Stimulated activated CD4-positive, alpha-beta T cell treated with anti-CD3 and anti-CD28 coated beads, Interleukin-4, amount 100 ng/mL, for 24 hours (primary cell): ENCODE data around the gene TBCC.
A peak's percentile ranks its signal among the peaks of the same experiment; 100 is the strongest.
"Not testable (repeated sequence)": the region's sequence is repeated elsewhere in the genome, so short reads cannot be mapped to it uniquely, and the experiment has no call there.

Experiments
- DNase-seq: peaks from one replicate; pipeline ENCODE4 v3.0.0-alpha.2; 2020

Gene TBCC

DNA sequence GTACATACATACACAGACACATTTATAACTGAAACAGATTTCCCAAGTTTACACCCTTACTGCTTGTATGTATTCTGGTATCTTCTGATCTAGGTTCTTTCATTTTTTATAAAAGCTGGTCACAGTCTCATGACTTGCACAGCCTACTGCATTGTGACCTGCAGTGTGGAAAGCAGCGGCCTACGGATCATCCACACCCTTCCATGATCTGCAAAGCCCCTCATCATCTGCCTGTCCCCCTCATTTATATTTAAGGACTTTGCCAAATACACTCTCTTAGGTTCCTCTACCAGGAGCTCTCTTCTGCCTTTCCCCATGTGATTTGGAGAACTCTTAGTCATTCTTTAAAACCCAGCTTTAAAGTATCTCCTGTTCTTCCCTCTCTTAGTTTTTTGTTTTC lies 23.9 kb upstream of the TBCC start:
- DNase-seq, result no peak

DNA sequence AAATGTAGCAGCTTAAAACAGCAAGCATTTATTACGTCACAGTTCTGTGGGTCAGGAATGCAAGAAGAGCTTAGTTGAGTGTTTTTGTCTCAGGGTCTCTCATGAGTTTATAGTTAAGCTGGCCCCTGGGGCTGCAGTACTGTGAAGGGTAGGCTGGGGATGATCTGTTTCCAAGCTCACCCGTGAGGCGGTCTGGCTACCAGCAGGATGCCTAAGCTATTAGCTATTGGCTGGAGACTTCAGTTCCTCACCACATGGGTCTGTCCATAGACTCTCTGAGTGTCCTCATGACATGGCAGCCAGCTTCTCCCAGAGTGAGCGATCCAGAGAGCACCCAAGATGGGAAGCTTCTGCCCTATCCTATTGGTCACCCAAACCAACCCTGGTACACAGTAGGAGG lies 23.1 kb upstream of the TBCC start:
- no peak for DNase-seq

DNA sequence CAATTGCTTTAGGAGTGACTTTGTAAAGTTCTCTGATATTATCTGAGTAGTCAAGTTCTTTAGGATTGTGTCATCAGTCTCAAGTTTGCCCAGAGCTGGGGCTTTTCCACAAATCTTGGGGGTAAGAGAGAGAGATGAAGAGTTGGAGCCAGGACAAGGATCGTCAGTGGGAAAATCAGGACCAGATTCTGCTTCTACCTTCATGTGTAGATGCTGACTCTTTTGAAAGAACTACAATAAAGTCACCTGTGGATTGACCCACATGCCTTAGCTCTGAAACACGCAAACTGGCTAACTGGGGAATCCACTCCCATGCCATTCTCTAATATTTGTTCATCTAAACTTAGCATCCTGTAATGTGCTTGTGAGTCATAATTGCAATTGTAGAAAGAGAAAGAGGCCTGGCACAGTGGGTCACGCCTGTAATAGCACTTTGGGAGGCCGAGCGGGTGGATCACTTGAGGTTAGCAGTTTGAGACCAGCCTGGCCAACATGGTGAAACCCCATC lies 20.3 kb upstream of the TBCC start:
- no peak for DNase-seq

DNA sequence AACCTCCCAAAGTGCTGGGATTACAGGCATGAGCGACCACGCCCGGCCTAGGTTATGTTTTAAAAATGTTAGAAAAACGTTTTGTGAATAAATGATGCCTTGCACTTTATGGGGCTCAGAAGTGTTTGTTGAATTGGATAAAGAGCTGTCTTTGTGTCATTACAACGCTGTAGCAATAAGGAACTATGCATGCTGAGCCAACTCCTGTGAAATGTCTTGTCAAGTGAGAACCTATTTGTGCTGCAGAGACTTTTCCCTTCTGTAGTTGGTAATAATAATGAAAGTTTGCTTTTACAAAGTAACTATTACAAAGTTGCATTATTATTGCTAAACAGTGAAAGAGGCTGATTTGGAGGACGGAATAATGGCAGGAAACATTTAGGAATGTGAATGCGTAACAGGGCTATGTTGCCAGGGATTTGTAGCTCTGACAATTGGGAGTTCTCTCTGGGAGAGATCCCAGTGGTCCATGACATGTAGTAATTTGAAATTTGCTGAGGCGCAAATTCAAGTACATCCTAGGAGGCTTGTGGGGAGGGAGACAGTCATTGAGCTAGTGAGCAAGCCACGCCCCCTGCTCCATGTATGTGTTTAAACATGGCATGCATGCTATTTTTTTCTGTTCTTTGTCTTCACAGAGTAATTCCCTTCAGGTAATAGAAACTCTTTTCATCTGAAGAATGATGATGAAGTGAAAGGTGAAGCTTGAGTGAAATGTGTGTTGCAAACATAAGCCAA lies 19.2 kb upstream of the TBCC start:
- no peak for DNase-seq

DNA sequence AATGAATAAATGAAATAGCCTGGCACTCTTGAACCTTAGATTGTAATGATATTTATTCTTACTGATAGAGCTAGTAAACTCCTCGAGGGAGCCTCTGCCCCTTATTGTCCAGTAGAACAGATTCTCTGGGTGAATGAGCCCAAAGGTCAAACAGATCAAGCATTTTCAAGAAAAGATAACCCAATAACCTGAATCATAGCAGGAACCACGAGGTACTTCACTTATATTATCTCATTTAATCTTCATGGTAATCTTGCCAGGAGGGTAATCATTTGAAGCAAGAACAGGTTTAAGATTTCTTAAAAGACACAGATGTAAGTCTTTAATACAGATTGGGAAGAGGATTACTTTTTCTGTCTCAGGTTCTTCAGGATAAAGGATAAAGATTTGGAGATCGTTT lies 17.0 kb upstream of the TBCC start:
- DNase-seq, result no peak

DNA sequence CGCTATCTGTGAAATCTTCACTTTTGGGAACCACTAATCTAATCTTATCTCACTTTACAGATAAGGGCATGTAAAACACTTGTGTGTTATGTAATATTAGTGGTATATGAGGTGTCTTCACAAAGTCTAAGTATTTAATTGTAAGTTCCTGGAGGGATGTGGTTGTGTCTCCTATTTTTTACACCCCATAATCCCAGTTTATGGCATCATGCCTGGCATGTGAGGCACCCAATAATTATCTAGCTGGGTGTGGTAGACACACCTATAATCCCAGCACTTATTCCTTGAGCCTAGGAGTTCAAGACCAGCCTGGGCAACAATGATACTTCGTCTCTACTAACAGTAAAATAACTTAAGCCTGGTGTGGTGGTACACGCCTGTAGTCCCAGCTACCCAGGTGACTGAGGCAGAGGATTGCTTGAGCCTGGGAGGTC lies 16.5 kb upstream of the TBCC start:
- DNase-seq, result no peak

DNA sequence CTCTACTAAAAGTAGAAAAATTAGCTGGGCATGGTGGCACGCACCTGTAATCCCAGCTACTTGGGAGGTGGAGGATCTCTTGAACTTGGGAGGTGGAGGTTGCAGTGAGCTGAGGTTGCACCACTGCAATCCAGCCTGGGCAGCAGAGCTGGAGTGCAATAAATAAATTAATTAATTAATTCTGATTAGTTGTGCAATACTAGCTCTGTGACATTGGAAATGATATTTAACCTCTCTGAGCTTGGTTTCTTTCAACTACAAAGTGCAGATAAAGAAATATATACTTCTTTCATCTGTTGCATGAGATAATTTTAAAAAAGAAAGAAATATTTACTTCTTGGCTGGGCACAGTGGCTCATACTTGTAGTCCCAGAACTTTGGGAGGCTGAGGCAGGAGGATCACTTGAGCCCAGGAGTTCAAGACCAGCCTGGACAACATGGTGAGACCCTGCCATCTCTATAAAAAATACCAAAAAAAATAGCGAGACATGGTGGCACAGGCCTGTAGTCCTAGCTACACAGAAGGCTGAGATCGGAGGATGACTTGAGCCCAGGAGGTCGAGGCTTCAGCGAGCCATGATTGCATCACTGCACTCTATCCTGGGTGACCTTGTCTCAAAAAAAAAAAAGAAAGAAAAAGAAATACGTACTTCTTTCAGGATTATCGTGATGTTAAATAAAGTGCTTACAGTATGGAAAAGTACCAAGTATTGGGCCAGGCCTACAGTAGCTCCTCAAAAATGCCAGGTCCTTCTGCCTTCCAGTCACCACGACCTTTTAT lies 15.6 kb upstream of the TBCC start:
- DNase-seq, result no peak

DNA sequence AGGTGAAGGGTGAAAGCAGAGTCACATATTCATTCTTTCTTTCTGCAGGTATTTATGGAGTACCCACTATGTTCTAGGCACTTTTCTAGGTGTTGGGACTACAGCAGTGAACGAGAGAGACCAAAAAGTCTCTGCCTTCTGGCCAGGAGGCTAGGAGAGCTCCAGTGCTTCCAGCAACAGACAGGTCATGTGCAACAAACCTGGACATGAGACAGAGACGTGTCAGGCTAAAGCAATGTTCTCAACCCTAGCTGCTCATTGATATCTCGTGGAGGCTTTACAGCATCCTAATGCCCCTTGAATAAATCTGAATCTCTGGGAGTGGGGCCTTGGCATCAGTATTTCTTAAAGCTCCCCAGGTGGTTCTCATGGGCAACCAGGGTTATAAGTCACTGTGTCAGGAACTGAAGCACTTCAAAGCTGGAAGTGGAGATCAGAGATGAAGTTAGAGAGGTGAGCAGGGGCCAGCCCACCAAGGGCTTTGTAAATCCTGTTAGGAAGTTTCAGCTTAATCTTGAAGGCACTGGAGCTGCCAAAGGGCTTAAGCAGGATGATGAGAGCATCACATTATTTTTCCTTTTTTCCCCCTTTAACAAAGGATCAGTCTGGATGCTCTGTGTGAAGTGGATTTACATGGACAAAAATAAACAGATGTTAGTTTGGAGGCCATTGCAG lies 13.0 kb upstream of the TBCC start:
- DNase-seq, result no peak

DNA sequence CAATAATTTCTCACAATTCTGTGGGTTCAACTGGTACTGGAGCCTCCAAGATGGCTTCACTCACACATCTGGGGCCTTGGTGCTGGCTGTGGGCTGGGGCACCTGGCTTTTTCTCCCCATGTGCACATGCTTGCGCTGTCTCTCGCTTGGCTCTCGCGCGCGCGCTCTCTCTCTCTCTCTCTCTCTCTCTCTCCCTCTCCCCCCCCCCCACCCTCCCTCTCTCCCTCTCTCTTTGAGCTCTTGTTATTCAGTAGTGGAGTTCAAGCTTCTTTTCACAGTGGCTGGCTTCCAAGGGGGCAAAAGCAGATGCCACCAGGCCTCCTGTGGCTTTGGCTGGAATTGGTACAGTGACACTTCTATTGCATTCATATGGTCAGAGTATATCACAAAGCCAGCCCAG lies 10.8 kb upstream of the TBCC start:
- DNase-seq, result no peak

DNA sequence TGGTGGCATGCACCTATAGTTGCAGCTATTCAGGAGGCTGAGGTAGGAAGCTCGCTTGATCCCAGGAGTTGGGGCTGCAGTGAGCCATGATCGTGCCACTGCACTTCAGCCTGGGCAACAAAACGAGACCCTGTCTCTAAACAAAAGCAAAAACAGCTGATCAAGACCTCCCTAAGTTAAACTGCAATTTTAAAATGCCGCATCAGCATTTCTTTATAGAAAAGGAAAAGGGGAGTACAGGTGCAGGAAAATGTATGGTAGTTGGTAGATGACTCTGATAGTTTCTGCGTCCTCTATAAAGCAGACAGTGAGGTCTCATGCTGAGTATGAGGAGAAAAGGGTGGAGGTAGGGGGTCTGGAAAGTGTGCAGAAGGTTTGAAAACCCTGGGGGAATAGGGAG lies 8.9 kb upstream of the TBCC start:
- DNase-seq, result no peak

DNA sequence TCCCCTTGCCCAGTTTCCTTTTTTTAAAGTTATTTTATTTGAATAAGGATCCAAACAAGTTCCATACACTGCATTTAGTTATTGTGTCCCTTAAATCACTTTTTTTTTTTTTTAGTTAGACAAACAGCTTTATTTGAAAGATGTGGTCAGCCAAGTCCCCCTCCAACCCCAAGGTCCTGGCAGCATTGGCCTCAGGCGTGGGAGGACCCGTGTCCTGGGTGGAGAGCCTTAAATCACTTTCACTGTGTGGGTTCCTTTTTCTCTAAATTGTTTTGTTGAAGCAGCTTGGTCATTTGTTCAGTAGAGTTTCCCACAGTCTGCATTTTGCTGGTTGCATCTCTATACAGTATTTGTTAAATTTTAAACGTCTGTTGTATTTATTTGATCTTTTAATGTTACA lies 5.2 kb upstream of the TBCC start:
- DNase-seq, result no peak

DNA sequence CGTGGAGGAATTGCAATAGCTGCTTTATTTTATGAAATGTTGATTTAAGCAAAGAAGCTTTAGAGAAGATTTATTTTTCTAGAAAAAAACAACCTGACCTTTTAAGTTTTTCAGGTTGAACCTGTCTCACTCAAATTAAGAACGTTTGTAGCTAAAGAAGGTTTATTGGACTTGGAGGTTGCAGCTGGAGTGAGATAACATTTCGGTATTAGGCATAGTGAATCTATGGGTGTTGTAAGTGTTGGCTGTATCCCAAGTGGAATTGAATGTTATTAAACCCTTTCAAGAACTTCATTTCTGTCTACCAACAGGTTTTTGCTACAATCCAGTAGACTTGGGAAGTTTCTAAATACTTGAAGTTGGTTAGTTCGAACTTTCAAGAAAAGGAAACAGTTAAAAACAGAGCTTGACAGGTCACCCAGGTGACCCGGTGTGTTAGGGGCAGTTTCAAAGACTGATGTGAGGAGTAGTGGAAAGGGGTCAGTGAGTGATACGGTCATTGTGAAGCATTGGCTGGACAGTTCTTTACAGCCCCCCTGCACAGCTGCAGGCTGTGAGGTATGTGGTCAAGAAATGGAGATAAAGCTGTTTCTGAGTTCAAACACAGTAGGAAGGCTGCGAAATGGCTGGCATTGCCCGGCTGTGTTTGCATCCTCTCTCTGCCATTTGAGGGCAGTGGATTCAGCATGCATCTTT lies 2.4 kb upstream of the TBCC start:
- DNase-seq, result no peak

DNA sequence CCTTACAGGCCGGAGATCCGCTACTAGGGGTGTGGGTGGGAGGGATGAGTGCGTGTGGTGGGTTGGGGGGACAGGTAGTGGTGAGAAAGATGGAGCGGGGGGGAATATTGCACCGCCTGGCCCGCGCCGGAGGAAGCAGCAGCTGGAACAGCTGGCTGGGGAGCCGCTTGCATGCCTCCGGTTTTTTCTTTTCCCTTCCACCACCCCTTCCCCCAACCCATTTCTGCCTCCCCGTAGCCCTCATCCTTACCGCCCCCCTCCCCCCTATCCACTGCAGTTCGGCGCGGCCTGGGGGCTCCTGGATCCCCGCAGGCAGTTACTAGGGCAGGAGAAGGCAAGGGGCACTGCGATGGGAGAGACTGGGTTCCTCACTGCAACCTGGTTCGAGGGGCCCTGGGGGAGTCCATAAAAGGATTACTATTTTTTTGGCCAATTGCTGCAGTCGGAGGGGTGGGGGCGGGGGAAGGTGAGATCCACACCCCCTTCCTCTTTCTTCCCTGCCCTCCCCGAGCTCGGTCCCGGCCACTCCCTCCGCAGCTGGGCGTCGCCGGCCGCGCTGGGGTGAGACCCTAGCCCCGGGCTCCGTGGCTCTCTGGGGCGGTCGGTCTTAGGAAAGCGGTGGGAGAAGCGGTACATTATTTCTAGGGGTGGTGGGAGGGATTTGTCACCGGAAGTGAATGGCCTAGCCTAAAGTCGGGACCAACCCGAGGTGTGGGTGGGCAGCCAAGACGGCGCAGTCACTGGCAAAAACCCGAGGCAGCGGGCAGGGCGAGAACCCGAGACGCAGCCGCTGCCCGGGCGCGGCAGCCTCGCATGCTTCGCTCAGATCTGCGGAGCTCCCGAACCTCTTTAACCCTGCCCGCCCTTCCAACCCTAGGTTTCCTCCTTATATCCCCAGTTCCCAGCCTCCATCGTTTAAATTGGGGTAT lies 824 bp upstream of the TBCC start:
- peak; percentile 81 for DNase-seq

DNA sequence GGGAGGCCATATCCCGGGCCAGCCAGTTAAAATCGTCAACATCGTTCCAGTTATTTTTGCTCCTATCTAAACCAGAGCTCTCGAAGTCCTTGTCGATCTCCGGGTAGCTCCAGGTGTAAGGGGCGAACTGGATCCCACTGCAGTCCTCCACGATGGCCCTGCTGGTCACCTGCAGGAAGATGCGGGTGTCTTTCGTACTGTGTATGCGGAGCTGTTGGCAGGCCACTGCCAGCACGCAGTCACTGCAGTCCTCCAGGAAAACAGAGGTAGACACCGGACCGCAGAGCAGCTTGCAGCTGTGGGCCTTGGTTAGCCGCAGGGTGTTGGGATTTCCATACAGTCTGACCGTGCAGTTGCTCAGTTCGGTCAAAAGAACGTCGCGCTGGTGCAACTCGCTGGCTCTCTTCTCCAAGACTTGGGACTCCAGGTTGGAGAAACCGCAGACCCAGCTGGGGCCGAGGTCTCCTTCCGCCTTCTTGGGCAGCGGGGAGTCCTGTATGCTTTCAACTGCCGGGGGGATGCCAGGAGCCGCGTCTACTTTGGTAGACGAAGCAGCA lies 742 bp downstream of the TBCC start:
- peak; percentile 19 for DNase-seq

DNA sequence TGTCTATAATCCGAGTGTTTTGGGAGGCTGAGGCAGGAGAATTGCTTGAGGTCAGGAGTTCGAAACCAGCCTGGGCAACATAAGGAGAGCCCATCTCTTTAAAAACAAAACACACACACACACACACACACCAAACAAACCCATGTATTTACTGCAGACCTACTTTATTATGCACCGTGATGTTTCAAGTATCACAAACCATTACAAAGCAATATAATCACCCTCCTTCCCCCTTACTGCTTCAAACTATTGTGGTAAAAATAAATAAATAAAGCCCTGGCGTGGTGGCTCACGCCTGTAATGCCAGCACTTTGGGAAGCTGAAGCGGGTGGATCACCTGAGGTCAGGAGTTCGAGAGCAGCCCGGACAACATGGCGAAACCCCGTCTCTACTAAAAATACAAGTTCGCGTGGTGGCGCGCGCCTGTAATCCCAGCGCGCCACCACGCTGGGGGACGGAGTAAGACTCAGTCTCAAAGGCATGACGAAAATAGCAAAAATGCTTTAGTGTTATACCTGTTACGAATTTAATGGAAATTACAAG lies 1.5 kb downstream of the TBCC start:
- no peak for DNase-seq

DNA sequence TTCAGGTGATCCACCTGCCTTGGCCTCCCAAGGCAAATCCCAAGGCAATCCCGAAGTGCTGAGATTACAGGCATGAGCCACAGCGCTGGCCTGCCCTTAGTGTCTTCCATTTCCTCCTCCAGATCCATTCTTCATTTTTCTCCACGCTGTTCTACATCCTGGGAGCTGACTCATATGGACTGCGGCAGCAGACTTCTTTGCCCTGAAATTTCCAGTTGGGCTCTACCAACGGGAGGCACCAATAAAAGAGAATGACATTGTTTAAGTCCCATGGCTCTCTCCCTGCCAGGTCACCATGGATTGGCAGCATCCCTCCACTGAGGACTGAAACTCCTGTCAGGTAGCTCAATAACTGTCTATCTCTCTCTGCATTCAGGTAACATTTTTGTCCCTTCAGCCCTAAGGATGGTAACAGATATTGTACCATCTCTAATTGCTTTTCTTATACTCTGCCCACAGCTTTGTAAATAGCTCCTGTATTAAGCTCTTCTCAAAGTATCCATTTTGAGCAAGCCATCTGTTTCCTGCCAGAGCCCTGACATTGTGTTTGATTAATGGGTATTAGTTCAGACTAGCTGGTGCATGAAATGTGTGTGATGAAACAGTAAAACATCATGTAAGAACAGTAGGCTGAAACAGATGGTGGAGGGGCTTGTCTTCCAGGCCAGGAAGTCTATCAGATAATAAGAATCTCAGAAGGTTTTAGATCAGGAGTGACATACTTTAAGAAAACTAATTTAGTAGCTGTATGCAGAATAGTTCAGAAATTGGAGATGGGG lies 3.6 kb downstream of the TBCC start:
- no peak for DNase-seq

DNA sequence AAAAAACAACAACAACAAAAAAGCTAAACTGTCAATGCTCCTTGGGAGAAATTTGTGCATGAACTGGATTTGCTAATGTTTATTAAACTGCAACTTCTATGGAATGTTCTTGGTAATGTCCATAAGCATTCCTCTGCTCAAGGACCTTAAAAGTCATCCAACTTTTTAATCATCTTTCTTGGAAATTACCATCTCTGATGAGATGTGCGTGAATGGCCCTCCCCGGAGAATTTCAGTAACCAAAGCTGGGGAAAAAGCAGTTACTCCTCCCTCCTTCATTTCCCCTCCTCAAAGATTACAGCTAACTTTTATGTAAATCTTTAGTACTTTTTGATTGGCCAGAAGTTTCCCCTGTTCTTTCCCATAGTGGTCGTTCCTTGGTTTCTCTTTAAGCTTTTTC lies 5.2 kb downstream of the TBCC start:
- no peak for DNase-seq

DNA sequence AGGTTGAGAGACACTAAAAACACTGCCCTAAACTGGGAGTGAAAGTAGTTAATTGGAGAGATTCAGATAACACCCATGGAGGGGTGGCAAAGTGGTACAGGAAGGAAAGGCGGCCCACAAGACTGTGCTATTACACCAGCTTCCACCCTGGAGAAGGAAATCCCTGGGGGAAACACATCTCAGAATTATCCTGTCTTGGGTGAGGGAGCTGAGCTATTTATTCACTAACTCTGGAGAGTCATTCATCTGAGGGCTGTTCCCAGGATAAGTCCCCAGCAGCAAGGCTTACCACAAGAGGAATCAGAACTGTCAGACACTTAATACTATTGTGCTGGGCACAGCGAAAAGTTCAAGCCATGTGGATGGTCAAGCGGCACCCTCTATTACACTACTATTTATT lies 9.9 kb downstream of the TBCC start:
- DNase-seq, result no peak

DNA sequence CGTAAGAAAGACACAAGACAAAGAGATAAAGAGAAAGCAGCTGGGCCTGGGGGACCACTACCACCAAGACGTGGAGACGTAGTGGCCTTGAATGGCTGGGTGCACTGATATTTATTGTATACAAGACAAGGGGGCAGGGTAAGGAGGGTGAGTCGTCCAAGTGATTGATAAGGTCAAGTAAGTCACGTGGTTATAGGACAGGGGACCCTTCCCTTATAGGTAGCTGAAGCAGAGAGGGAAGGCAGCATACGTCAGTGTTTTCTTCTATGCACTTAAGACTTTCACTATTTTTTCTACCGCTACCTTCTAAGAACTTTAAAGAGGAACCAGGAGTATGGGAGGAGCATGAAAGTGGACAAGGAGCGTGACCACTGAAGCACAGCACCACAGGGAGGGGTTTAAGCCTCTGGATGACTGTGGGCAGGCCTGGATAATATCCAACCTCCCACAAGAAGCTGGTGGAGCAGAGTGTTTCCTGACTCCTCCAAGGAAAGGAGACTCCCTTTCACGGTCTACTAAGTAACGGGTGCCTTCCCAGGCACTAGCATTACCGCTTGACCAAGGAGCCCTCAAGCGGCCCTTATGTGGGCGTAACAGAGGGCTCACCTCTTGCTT lies 11.9 kb downstream of the TBCC start:
- not testable (repeated sequence) for DNase-seq

DNA sequence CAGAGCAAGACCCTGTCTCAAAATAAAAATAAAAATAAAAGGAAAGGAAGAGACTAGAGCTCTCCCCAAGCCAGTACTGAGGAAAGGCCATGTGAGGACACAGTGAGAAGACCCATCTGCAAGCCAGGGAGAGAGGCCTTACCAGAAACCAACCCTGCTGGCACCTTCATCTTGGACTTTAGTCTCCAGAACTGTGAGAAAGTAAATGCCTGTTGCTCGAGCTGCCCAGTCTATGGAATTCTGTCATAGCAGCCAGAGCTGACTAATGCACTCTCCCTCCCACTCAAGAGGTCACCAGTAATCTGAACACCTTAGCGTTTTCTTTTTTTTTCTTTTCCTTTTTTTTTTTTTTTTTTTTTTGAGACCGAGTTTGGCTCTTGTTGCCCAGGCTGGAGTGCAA lies 16.2 kb downstream of the TBCC start:
- no peak for DNase-seq
